ENCODE measurements around the gene NAA10. TPM values are rescaled to one million over a fixed set of nuclear protein-coding genes. Genes with fewer than 3 reads are reported as not detected.

The NAA10 gene
- total and polyA plus RNA-seq, 8 donors: 23.2 to 161 (median 57.3) TPM

DNA sequence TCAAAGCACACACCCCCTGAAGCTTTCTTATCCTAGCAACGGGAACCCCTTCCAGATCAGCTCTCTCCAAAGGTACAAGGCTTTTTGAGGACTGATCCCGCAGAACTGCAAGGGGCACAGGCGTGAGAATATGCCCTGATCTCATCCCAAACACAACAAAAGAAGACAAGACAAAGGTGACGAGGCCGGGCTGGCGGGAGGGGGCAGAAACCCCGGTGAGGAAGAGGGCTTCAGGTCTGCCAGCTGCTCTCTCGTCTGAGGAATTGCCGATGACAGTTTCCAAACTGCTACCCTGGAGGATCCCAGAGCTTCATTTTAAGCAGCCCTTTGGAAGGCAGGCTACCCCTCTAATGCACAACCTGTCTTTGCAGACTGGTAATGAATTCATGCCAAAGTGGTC is 33.4 kb upstream of the NAA10 start:
- Histone ChIP-seq H3K4me3 (peak overlapping the region; percentile 77 to 90 (median 84)), H3K27ac (peak overlapping the region; percentile 2 to 99 (median 99)), H3K4me1 (peaks cover 34 to 60% (median 52%) of the 10 kb centered on the region in 4 donors), H3K9me3 (no peaks in the 10 kb centered on the region), H3K27me3 (no peaks in the 10 kb centered on the region), H3K36me3 (peaks cover under 1 to 13% (median 11%) of the 10 kb centered on the region in 4 donors)
- no peak for DNase-seq
- intact Hi-C loops (cut with DNase I; ENCODE audit: low total_unique reads): no loop called here
- TF ChIP-seq, protein P1, sequence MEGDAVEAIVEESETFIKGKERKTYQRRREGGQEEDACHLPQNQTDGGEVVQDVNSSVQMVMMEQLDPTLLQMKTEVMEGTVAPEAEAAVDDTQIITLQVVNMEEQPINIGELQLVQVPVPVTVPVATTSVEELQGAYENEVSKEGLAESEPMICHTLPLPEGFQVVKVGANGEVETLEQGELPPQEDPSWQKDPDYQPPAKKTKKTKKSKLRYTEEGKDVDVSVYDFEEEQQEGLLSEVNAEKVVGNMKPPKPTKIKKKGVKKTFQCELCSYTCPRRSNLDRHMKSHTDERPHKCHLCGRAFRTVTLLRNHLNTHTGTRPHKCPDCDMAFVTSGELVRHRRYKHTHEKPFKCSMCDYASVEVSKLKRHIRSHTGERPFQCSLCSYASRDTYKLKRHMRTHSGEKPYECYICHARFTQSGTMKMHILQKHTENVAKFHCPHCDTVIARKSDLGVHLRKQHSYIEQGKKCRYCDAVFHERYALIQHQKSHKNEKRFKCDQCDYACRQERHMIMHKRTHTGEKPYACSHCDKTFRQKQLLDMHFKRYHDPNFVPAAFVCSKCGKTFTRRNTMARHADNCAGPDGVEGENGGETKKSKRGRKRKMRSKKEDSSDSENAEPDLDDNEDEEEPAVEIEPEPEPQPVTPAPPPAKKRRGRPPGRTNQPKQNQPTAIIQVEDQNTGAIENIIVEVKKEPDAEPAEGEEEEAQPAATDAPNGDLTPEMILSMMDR (IDR thresholded peaks at IDR 0.05): no peak
- WGBS, 5 donors: 33 to 72% (median 49%) methylated on average over 3 to 9 of the region's 9 CpGs

DNA sequence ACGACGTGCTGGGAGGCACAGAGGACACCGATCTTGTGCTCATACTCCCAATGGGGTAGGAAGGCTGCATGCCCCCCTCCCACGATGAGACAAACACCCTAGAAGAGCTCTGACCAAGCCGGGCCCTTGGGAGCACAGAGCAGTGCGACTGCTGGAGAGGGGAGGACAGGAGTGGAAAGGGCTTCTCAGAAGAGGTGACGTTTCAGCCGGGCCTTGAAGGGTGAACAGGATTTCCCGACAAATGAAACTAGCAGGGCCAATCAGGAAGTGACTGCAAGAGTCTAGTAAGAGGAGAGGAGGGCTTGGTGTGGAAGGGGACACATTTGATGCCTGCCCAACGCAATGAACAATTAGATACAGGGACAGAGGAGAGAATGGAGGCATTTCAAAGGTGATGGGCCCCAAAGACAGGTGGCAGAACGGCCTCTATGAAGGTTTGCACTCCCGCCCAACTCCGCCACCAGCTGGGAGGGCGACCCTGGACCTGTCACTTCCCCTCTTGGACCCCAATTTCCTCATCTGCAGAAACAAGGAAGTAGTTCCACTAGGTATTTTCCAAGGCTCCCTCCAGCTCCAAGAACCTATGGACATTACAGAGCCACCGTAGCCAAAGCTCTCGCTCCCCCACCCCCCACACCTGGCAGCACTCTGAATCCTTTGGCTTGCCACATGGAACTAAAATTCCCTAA is 32.8 kb upstream of the NAA10 start:
- WGBS, 5 donors: 40 to 73% (median 41%) methylated on average over 9 to 16 of the region's 16 CpGs
- no peaks in the 10 kb centered on the region for H3K9me3 ChIP-seq
- H3K4me3 ChIP-seq: peak overlapping the region in 2 of 4 donors; percentile 88 to 90
- no peak for DNase-seq
- H3K4me1 ChIP-seq: peaks cover 34 to 59% (median 50%) of the 10 kb centered on the region in 4 donors
- H3K27ac ChIP-seq: peak overlapping the region; percentile 2 to 99 (median 99)
- intact Hi-C loops (cut with DNase I; ENCODE audit: low total_unique reads): no loop called here
- no peak for TF ChIP-seq EP300 (IDR thresholded peaks at IDR 0.05)
- TF ChIP-seq POLR2AphosphoS5 (IDR thresholded peaks at IDR 0.05): no peak
- no peak for TF ChIP-seq POLR2A (IDR thresholded peaks at IDR 0.05)
- TF ChIP-seq, protein P1 (IDR thresholded peaks at IDR 0.05): no peak
- H3K36me3 ChIP-seq: peaks cover 6 to 18% (median 17%) of the 10 kb centered on the region in 4 donors
- H3K27me3 ChIP-seq: no peaks in the 10 kb centered on the region

DNA sequence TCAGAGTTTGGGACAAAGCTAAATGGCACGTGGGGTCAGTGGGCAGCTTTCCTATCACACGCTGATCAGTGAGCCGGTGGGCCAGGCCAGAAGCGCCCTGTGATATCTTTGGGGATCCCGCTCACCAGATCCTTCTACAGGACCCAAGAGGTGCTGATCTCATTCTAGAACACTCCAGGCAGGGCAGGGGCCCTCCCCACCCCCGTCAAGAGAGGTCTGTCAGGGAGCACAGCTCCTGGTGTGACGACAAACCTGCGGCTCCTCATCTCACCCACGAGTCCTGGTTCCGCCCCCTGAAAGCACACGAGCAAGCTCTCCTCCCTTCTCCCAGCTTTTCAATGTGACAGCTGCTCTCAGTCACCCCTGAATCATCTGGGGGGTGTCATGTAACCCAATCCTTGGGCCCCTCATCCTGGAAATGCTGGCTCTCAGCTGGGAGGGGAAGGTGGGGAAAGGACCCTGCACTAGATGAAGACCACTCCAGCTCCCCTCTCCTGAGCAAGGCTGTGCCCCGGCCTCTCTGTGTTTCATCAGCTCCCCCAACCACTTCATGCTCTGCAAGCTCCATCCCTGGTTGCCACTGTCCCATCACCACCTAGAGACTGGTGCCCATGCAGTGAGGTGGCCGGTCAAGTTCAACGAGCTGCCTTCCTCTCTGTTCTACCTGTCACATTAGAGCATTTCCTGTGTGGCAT is 32.2 kb upstream of the NAA10 start:
- intact Hi-C loops (cut with DNase I; ENCODE audit: low total_unique reads): no loop called here
- peak overlapping the region in 4 of 5 donors; percentile 99 for H3K27ac ChIP-seq
- no peak for TF ChIP-seq POLR2A (IDR thresholded peaks at IDR 0.05)
- no peak for TF ChIP-seq EP300 (IDR thresholded peaks at IDR 0.05)
- TF ChIP-seq, protein P1 (IDR thresholded peaks at IDR 0.05): no peak
- no peak for TF ChIP-seq POLR2AphosphoS5 (IDR thresholded peaks at IDR 0.05)
- 42 to 76% (median 56%) methylated on average over 9 to 14 of the region's 14 CpGs for WGBS, 5 donors
- H3K9me3 ChIP-seq: no peaks in the 10 kb centered on the region
- H3K36me3 ChIP-seq: peaks cover 13 to 25% (median 24%) of the 10 kb centered on the region in 4 donors
- H3K27me3 ChIP-seq: no peaks in the 10 kb centered on the region
- H3K4me3 ChIP-seq: peak overlapping the region in 2 of 4 donors; percentile 88 to 90
- DNase-seq: no peak
- H3K4me1 ChIP-seq: peaks cover 34 to 59% (median 50%) of the 10 kb centered on the region in 4 donors

DNA sequence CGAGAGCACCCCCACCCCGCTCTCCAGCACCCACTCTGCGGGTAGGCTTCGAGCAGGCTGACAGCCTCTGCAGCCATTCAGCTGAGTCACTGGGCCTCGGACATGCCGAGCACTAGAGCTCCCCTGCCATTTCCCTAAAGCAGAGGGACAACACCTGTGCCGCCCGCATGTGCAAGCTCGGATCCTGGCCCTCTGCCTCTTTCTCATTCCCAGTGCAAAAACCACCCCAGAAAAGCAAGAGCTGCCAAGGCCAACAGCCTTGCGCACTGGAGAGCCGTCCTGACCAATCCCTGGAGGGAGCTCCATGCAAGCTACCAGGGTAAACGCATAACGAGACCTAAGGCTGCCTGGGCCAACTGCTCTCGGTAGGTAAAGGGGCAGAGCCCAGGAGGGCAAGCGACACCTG is 31.4 kb upstream of the NAA10 start:
- Histone ChIP-seq H3K36me3 (peaks cover 20 to 32% (median 31%) of the 10 kb centered on the region in 4 donors), H3K9me3 (no peaks in the 10 kb centered on the region), H3K4me3 (peak overlapping the region in 1 of 4 donors; percentile 90), H3K27me3 (no peaks in the 10 kb centered on the region), H3K4me1 (peaks cover 34 to 59% (median 50%) of the 10 kb centered on the region in 4 donors), H3K27ac (peak overlapping the region in 3 of 5 donors; percentile 99)
- TF ChIP-seq POLR2A (IDR thresholded peaks at IDR 0.05) (no peak), EP300 (IDR thresholded peaks at IDR 0.05) (no peak), POLR2AphosphoS5 (IDR thresholded peaks at IDR 0.05) (no peak)
- TF ChIP-seq, protein P1 (IDR thresholded peaks at IDR 0.05): no peak
- peak in 1 of 2 donors; percentile 60 for DNase-seq
- intact Hi-C loops (cut with DNase I; ENCODE audit: low total_unique reads): no loop called here
- WGBS, 5 donors: 36 to 69% (median 60%) methylated on average over 8 to 15 of the region's 15 CpGs
